ENCODE data around the gene S1PR2.
"Not testable (repeated sequence)": the region's sequence is repeated elsewhere in the genome, so short reads cannot be mapped to it uniquely, and the experiment has no call there.

The S1PR2 gene

DNA sequence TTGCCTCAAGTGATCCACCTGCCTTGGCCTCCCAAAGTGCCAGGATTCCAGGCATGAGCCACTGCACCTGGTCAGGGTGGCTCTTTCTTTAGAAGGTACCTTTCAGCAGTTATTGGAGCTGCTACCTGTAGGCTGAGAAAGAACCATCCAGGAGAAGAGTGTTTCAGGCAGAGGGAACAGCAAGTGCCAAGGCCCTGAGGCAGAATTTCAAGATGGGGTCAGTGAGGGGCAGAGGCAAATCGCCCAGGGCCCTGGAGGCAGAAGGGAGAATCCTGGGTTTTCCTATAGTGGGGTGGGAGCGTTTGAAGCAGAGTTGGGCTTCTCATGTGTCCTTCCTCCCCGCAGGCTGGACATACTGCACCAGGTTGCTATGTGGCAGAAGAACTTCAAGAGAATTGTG lies 23.1 kb upstream of the S1PR2 start:
- DNase-seq (ENCODE audit: low spot score) = no peak

DNA sequence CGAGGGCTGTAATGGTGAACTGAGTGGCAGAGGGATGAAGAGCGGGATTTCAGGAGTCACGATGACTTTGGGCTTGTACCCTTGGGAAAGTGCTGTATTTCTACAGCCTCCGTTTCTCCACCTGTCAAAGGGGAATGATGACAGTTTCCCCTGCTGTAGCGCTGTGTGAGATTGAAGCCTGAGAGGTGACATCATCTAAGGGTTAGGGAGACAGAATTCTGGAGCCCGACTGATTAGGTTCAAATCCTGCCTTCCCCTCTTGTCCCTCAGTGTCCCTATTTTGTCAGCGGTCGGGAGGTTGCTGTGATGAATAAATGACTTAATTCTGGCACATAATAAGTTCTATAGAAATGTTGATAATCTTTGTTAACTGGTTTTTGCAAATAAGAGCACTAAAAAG lies 21.6 kb upstream of the S1PR2 start:
- no peak for DNase-seq (ENCODE audit: low spot score)

- DNase-seq (ENCODE audit: low spot score) = peak; percentile 95
Measured at GRCh38 chr19:10251792-10252694, 20.9 kb upstream of the S1PR2 start, which contains the start of gene MRPL4. Gene MRPL4 (plus strand): TSS chr19:10252214. CDS start chr19:10252254, 40 bp downstream.

GRCh38 chr19:10246511-10246910 lies 15.4 kb upstream of the S1PR2 start:
- DNase-seq (ENCODE audit: low spot score) = no peak

- no peak for DNase-seq (ENCODE audit: low spot score)
Measured at GRCh38 chr19:10245189-10245939, 14.2 kb upstream of the S1PR2 start.

- no peak for DNase-seq (ENCODE audit: low spot score)
Measured at GRCh38 chr19:10243606-10244005, 12.5 kb upstream of the S1PR2 start.

GRCh38 chr19:10241826-10242449 lies 10.8 kb upstream of the S1PR2 start:
- DNase-seq (ENCODE audit: low spot score) = not testable (repeated sequence)

- no peak for DNase-seq (ENCODE audit: low spot score)
Measured at GRCh38 chr19:10238172-10238783, 7.1 kb upstream of the S1PR2 start.

- no peak for DNase-seq (ENCODE audit: low spot score)
Measured at GRCh38 chr19:10237702-10238101, 6.6 kb upstream of the S1PR2 start.

DNA sequence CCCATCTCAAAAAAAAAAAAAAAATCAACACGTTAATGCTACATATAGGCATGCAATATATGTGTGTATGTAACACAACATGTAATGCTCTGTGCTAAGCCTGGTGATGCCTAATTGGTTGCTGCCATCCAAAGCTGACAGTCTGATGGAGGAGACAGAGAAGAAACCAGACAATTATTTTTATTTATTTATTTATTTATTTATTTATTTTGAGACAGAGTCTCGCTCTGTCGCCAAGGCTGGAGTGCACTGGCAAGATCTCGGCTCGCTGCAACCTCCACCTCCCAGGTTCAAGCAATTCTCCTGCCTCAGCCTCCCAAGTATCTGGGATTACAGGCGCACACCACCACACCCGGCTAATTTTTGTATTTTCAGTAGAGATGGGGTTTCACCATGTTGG lies 4.3 kb upstream of the S1PR2 start:
- not testable (repeated sequence) for DNase-seq (ENCODE audit: low spot score)

- DNase-seq (ENCODE audit: low spot score) = no peak
Measured at GRCh38 chr19:10235003-10235402, 3.9 kb upstream of the S1PR2 start.

DNA sequence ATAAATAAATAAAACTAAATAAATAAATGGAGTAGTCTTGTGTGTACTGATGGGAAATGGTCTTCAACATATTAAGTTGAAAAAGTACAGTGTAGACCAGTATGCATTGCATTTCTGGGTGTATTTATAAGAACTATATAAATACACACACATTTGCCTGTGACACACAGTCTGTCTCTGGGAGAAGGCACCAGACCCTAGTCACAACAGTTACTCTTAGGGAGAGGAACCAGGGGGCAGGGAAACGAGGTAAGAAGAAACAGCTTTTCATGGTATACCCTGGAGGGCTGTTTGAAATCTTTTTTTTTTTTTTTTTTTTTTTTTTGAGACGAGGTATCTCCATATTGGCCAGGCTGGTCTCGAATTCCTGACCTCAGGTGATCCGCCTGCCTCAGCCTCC lies 2.8 kb upstream of the S1PR2 start:
- DNase-seq (ENCODE audit: low spot score) = no peak

- DNase-seq (ENCODE audit: low spot score) = no peak
Measured at GRCh38 chr19:10231612-10232228, 589 bp upstream of the S1PR2 start.

- DNase-seq (ENCODE audit: low spot score) = no peak
Measured at GRCh38 chr19:10230173-10230860, 814 bp downstream of the S1PR2 start.

DNA sequence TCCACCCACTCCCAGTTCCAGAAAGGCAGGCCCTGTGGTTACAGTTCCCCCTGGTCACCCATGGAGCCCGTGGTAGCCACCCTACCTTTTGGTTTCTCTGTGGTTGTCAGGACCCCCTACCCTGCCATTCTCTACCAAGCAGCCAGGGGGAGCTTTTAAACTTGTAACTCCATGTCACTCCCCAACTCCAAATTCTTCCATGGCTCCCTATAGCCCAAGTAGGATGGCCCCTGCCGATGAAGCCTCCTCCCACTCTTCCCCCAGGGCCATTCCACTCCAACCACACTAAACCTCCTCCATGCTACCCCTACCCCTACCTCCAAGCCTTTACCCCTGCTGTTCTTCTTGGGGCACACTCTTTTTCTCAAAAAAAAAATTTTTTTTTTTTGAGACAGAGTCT lies 2.2 kb downstream of the S1PR2 start:
- DNase-seq (ENCODE audit: low spot score) = peak; percentile 87

DNA sequence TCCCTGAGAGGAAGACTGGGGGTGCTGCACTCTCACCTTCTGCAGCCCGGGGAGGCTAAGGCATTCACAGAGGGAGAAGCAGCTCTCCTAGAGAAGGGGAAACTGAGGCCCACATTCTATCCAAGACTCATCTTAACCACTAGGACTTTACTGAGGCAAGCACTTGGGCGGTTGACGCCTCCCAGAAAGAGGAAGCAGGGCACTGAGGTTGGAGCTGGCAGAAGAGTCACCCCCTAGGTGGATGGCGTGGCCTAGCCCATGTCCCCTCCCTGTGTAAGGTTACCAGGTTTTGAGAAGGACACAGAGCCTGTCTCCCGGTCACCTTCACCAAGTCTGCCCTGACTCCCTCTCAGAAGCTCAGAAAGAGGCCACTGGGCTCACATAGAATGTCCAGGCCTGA lies 2.7 kb downstream of the S1PR2 start:
- DNase-seq (ENCODE audit: low spot score) = no peak

GRCh38 chr19:10227026-10227971 lies 3.8 kb downstream of the S1PR2 start:
- no peak for DNase-seq (ENCODE audit: low spot score)

DNA sequence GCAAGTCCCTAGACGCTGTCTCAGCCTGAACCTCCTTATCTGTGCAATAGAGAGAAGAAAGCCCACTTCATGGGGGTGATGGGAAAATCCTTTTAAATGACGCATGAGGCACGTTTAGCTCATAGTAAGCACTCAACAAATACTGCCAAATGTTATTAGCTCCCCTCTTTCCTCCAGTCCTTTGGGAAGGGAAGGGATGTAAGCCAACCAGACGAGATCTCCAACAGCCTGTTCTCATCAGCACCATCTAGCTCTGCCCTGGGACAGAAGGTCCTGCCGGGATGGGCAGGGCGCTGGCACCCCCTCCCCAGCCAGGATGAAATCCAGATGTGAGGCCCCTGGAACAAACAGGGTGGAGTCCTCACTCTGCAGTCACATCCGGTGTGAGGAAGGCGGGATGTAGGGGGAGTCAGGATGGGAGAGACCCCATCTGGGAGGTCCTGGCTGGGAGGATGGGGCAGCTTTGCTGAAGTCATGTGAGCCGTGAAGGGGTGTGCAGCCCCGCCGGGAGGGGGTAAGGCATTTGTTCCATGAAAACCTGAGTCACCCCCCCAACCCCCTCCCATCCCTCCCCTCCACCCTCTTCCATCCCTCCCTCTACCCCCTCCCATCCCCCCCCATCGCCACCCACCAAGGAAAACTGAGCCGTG lies 4.6 kb downstream of the S1PR2 start:
- DNase-seq (ENCODE audit: low spot score) = no peak

DNA sequence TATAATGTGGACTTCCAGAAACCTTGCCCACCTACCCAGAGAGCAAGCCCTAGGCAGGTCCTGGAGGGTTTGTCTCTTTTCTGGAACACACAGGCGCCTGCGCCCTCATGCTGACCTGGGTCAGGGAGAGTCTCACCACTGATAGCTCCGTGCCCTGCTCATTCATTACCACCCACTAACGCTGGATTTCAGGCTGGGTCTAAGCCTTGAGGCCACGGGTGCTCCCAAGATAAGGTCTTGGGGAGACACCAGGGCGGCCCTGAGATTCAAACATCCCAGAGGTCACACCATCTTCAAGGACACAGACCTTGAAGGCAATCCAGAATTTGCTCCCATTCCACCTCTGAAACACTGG lies 5.1 kb downstream of the S1PR2 start:
- no peak for DNase-seq (ENCODE audit: low spot score)

DNA sequence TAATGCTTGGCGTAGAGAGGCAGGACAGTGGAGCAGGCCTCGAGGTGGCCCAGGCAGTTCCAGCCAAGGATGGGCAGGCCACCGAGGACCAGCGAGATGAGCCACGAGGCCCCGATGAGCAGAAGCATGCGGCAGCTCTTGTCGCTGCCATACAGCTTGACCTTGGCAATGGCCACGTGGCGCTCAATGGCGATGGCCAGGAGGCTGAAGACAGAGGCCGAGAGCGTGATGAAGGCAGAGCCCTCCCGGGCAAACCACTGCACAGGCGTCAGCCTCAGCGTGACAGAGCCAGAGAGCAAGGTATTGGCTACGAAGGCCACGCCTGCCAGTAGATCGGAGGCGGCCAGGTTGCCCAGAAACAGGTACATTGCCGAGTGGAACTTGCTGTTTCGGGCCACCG lies 6.8 kb downstream of the S1PR2 start:
- DNase-seq (ENCODE audit: low spot score) = no peak

Data from HuH-7.5 (cell line).